Stimulated activated naive CD8-positive, alpha-beta T cell treated with anti-CD3 and anti-CD28 coated beads, Interleukin-15, Interleukin-2, amounts not matched to agents 100 ng/mL and 50 ng/mL, for 24 hours (primary cell): Measurements from ENCODE around the gene SPDYE1.

Experiments
- H3K27ac Mint-ChIP-seq: one replicate; pipeline ENCODE4 v1.8.0; 2021; ENCODE audit warnings: mild to moderate bottlenecking, mixed read lengths
- H3K27me3 Mint-ChIP-seq: one replicate; pipeline ENCODE4 v1.8.0; 2021; ENCODE audit warnings: mixed read lengths
- H3K36me3 Mint-ChIP-seq: one replicate; pipeline ENCODE4 v1.8.0; 2021; ENCODE audit warnings: low read depth, mixed read lengths
- H3K4me1 Mint-ChIP-seq: one replicate; pipeline ENCODE4 v1.8.0; 2021; ENCODE audit warnings: low read depth, mixed read lengths
- H3K4me3 Mint-ChIP-seq: one replicate; pipeline ENCODE4 v1.8.0; 2021; ENCODE audit warnings: mild to moderate bottlenecking, mixed read lengths
- H3K9me3 Mint-ChIP-seq: one replicate; pipeline ENCODE4 v1.8.0; 2021; ENCODE audit warnings: mixed read lengths

The SPDYE1 gene

GRCh38 chr7:44046321-44047061 lies 48.8 kb downstream of the SPDYE1 start:
- Mint-ChIP-seq H3K4me3 (peak overlapping the region; percentile 94), H3K36me3 (peaks cover 40% of the 10 kb centered on the region), H3K27ac (peak overlapping the region; percentile 90), H3K4me1 (peaks cover 67% of the 10 kb centered on the region), H3K27me3 (no peaks in the 10 kb centered on the region), H3K9me3 (no peaks in the 10 kb centered on the region)

GRCh38 chr7:44048031-44048795 lies 50.5 kb downstream of the SPDYE1 start:
- H3K9me3 Mint-ChIP-seq, result no peaks in the 10 kb centered on the region
- peak overlapping the region; percentile 19 for H3K27ac Mint-ChIP-seq
- H3K4me3 Mint-ChIP-seq, result no peak overlapping the region
- H3K4me1 Mint-ChIP-seq, result peaks cover 81% of the 10 kb centered on the region
- H3K36me3 Mint-ChIP-seq, result peaks cover 53% of the 10 kb centered on the region
- no peaks in the 10 kb centered on the region for H3K27me3 Mint-ChIP-seq

DNA sequence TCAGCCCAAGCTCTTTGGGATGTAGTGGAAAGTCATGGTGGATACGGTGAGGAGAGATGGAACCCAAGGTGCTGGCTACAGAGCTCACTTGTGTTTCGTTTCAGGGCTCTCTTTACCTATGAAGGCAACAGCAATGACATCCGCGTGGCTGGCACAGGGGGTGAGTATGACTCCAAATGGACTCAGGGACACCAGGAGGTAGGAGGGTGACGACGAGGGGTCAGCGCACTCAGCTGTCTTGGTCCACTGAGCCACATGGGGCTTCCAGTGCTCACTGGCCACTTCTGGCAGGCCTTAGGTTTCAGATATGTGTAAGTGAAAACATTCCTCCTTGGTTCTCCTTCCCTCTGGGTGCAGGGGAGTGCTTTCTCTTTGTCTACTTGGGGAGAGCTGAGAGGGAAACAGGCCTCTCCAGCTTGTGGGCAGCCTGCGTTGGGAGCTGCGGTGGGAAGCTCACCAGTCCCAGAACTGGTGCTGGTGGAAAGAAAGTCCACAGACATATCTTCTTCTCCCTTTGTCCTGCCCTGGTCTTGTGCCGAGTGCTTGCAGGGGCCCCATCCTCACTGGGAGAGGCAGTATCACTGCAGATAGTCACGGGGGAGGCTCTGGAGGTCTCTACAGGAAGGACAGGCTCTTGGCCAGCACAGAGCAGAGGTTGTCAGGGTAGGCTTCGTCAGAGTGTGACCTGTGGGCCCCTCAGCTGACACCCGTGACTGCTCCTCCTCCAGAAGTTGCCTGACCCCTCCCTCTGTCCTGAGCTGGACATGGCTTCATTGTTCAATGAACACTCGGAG lies 52.6 kb downstream of the SPDYE1 start:
- H3K36me3 Mint-ChIP-seq, result peaks cover 64% of the 10 kb centered on the region
- no peaks in the 10 kb centered on the region for H3K9me3 Mint-ChIP-seq
- peaks cover 77% of the 10 kb centered on the region for H3K4me1 Mint-ChIP-seq
- H3K4me3 Mint-ChIP-seq, result no peak overlapping the region
- no peaks in the 10 kb centered on the region for H3K27me3 Mint-ChIP-seq
- H3K27ac Mint-ChIP-seq, result peak overlapping the region; percentile 55

GRCh38 chr7:44050915-44051560 lies 53.3 kb downstream of the SPDYE1 start:
- peaks cover 77% of the 10 kb centered on the region for H3K4me1 Mint-ChIP-seq

GRCh38 chr7:44051611-44052220 lies 54.0 kb downstream of the SPDYE1 start:
- H3K9me3 Mint-ChIP-seq, result no peaks in the 10 kb centered on the region
- peaks cover 76% of the 10 kb centered on the region for H3K4me1 Mint-ChIP-seq
- H3K4me3 Mint-ChIP-seq, result no peak overlapping the region
- no peaks in the 10 kb centered on the region for H3K27me3 Mint-ChIP-seq
- H3K36me3 Mint-ChIP-seq, result peaks cover 68% of the 10 kb centered on the region
- no peak overlapping the region for H3K27ac Mint-ChIP-seq

More at GRCh38 chr7:44050915-44051560, 53.3 kb downstream of the SPDYE1 start:
- no peaks in the 10 kb centered on the region for H3K27me3 Mint-ChIP-seq
- H3K4me3 Mint-ChIP-seq, result no peak overlapping the region
- H3K9me3 Mint-ChIP-seq, result no peaks in the 10 kb centered on the region
- peaks cover 69% of the 10 kb centered on the region for H3K36me3 Mint-ChIP-seq
- peak overlapping the region; percentile 52 for H3K27ac Mint-ChIP-seq

DNA sequence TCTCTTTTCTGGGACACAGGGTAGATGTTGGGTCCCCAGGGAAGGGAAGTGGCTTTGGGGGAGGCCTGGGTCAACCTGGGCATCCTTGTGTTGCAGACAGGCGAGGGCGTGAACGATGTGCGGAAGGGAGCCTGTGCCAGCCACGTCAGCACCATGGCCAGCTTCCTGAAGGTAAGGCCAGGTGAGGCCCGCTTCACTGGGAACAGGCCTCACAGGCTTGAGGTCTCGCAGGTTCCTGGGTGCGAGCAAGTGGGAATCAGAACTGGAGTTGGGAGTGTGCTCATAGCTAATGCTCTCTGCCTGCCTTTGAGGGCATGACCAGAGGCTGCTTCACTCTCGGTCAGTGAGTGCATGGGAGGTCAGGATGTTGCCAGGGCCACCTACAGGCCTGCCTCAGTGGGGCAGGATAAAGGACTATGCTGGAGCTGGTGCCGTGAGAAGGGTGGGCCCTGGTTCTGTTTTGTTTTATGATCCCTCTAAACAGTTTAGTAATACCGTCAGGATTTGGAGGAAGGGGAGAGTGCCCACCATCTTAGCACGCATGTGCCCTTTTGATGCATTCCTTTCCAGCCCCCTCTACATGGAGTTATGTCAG lies 55.2 kb downstream of the SPDYE1 start:
- Mint-ChIP-seq H3K27ac (no peak overlapping the region), H3K27me3 (no peaks in the 10 kb centered on the region), H3K4me1 (peaks cover 70% of the 10 kb centered on the region), H3K36me3 (peaks cover 70% of the 10 kb centered on the region), H3K4me3 (no peak overlapping the region), H3K9me3 (no peaks in the 10 kb centered on the region)

GRCh38 chr7:44056681-44057080 lies 59.0 kb downstream of the SPDYE1 start:
- H3K27ac Mint-ChIP-seq, result no peak overlapping the region
- H3K4me3 Mint-ChIP-seq, result no peak overlapping the region
- peaks cover 53% of the 10 kb centered on the region for H3K4me1 Mint-ChIP-seq
- H3K36me3 Mint-ChIP-seq, result peaks cover 73% of the 10 kb centered on the region
- no peaks in the 10 kb centered on the region for H3K9me3 Mint-ChIP-seq
- H3K27me3 Mint-ChIP-seq, result no peaks in the 10 kb centered on the region

DNA sequence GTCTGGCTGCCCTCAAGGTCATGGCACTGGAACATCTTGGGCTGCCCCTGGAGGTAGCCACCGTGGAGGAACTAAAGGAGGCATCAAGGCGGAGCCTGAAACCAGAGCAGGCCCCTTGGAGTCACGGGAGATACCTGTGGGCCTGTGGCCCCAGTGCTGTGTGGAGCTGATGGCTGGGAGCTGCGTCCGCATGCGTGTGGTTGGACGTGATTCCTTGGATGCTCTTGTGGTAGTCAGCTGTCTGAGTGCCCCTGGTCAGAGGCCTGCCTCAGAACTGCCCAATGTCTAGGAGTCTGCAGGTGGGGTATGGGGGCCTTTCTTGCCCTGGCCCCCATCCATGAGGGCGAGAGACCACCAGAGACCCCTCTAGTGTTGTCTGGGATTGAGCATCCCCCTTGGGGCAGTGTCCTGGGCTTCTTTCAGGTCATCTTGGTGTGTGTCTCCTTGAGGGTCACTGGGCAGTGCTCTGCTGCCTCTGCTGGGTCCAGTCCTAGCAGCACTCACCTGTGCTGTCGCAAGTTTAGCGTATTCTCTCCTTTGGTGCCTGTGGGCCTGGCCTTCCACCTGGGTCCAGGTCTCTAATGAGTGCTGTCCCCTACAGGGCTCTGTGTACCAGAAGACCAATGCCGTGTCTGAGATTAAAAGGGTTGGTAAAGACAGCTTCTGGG lies 59.6 kb downstream of the SPDYE1 start:
- H3K4me1 Mint-ChIP-seq, result peaks cover 49% of the 10 kb centered on the region
- no peaks in the 10 kb centered on the region for H3K9me3 Mint-ChIP-seq
- no peaks in the 10 kb centered on the region for H3K27me3 Mint-ChIP-seq
- H3K4me3 Mint-ChIP-seq, result no peak overlapping the region
- H3K27ac Mint-ChIP-seq, result no peak overlapping the region
- peaks cover 71% of the 10 kb centered on the region for H3K36me3 Mint-ChIP-seq

DNA sequence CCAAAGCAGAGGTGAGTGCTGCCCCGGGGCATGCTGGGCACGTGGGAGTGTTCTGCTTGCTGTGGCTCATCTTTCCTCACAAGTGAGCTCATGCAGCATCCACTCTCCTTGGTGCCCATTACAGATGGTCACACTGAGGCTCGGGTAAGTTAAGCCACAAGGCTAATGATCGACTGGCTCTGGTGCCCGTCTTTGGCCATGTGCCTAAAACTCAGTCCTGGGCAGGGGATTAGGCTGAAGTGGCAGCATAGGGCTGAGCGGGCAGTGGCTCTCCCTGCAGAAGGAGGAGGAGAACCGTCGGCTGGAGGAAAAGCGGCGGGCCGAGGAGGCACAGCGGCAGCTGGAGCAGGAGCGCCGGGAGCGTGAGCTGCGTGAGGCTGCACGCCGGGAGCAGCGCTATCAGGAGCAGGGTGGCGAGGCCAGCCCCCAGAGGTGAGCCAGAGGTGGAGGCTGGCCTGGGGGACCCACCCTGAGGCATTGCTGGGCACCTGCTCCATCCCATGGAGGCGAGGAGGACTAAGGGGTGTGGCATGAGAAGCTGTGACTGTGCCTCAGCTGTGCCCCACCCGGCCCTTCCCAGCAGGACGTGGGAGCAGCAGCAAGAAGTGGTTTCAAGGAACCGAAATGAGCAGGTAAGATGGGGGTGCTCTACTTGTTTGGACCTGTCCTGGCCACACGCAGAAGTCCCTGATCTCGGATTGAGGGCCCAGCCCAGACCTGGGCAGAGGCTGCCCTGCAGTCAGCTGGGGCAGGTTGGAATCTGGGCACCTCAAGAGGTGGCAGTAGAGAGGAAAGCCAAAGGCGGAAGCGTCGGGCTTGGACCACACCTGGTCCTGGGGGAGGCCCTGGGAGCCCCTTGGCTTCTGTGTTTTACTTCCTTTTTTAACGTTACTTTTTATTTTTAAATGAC lies 60.4 kb downstream of the SPDYE1 start:
- peak overlapping the region; percentile 84 for H3K27ac Mint-ChIP-seq
- H3K36me3 Mint-ChIP-seq, result peaks cover 64% of the 10 kb centered on the region
- no peaks in the 10 kb centered on the region for H3K27me3 Mint-ChIP-seq
- peaks cover 42% of the 10 kb centered on the region for H3K4me1 Mint-ChIP-seq
- H3K9me3 Mint-ChIP-seq, result no peaks in the 10 kb centered on the region
- H3K4me3 Mint-ChIP-seq, result peak overlapping the region; percentile 9

DNA sequence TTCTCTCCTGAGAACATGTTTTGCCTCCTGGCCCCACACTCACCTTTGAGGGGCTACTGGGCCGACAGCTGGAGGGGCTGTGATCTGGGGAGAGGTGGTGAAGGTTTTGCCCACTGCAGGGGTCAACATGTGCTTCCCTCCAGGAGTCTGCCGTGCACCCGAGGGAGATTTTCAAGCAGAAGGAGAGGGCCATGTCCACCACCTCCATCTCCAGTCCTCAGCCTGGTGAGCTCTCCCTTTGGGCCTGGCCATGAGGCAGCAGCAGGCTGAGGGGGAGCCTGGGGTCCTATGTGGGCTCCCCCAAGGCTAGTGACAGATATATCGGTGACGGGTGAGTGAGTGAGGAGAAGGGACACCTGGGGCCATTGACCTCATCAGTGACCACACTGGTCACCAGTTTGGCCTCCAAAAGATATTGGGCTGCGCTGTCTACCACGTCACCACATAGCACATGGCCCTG lies 61.1 kb downstream of the SPDYE1 start:
- Mint-ChIP-seq H3K4me3 (peak overlapping the region; percentile 9), H3K9me3 (no peaks in the 10 kb centered on the region), H3K36me3 (peaks cover 62% of the 10 kb centered on the region), H3K27me3 (no peaks in the 10 kb centered on the region), H3K4me1 (peaks cover 41% of the 10 kb centered on the region), H3K27ac (peak overlapping the region; percentile 84)

DNA sequence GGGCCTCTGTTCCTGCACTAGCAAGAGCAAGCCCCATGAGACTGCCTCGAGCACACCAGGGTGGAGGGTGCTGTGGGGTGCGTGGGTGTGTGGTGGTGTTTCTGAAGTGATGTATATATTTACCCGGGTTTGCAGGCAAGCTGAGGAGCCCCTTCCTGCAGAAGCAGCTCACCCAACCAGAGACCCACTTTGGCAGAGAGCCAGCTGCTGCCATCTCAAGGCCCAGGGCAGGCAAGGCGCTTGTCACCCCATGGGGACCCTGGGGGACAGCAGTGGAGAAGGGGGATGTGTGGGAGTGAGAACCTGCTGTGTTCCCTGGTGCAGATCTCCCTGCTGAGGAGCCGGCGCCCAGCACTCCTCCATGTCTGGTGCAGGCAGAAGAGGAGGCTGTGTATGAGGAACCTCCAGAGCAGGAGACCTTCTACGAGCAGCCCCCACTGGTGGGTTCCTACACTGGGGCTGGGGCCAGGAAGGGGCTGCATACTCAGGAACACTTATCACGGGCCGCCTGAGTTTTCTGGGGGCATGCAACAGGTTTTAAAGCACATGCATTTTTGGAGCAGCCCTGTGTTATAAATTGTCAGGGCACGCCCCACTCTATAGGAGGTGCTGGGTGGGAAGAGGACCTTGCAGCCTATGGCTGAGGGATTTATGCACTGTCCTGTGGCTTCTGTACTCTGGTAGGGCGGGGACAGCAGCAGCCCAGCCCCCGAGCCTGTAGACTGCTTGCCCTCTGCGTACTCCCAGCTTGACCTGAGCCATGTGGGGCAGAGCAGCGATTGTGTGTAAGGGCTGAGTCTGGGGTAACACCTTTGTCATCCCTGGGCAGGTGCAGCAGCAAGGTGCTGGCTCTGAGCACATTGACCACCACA lies 61.8 kb downstream of the SPDYE1 start:
- H3K4me3 Mint-ChIP-seq, result no peak overlapping the region
- peak overlapping the region; percentile 84 for H3K27ac Mint-ChIP-seq
- no peaks in the 10 kb centered on the region for H3K9me3 Mint-ChIP-seq
- H3K36me3 Mint-ChIP-seq, result peaks cover 58% of the 10 kb centered on the region
- no peaks in the 10 kb centered on the region for H3K27me3 Mint-ChIP-seq
- H3K4me1 Mint-ChIP-seq, result peaks cover 41% of the 10 kb centered on the region
